Measurements from ENCODE around the gene PGA3.
A peak's percentile ranks its signal among the peaks of the same experiment; 100 is the strongest.
"Not testable (repeated sequence)": the region's sequence is repeated elsewhere in the genome, so short reads cannot be mapped to it uniquely, and the experiment has no call there.

Gene PGA3

DNA sequence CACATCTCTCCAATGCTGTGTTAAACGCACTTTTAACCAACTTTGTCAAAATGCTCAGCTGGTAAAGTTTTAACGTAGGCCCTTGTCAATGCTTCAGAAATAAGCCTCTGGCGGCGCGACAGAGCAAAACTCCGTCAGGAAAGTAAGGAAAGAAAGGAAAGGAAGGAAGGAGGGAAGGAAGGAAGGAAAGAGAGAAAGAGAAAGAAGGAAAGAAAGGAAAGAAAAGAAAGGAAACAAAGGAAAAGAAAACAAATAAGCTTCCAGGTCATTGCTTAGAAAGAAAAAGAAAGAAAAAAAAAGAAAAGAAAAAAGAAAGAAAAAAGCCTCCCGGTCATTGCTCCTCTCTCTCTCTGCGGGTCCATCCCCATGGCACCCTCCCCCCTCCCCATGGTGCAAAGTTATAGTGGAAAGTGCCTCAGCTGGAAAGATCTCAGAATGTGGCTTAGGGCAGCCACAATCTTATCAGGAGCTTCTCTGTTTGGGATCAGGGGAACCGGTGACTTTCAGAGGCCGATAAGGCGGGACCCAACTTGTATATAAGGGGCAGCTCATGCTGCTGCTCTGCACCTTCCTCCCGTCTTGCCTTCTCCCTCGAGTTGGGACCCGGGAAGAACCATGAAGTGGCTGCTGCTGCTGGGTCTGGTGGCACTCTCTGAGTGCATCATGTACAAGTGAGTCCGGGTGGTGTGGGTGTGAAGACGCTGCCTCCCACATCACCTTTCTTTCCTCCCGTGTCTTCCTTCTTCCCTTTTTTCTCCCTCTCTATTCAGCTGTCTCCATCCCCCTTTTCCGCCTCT is at the start of gene PGA3:
PGA3 (plus strand) TSS at position 566 of the 797 bp plus-strand sequence; CDS start at position 616, 50 bp downstream.
- not testable (repeated sequence) for DNase-seq

DNA sequence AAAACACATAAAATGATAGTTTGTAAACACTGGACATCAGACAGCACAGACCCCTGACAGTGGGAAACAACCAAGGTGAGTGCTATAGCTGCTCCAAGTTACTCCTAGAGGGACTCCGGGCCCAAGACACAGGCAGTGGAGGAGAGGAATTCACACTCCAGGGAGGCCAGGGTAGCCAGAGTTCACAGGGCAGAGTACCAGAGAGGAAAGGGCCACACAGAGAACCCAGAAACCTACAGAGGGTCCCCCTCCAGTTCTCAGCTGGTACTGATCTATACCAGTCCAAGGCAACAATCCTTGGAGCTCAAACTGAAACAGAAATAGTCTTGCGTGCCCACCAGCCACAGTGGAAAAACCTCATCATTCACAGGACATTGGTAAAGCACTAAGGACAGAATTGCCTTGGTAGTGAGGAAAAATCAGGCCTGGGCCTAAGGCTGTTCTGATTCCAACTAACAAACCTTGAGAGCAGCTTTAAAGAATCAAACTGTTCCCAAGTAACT is 49.7 kb upstream of the PGA3 start:
- DNase-seq, result no peak

DNA sequence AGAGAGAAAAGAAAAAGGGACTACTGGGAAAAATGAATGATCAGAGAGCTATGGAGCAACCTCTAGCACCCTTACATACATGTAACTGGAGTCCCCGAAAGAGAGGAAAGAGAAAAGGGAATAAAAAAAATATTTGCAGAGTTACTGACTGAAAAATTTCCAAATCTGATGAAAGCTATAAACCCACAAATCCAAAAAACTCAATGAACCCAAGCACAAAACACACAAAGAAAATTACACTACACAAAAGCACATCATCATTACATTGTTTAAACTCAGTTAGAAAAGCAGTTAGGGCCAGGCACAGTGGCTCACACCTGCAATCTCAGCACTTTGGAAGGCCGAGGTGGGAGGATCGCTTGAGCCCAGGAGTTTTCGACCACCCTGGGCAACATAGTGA is 48.8 kb upstream of the PGA3 start:
- no peak for DNase-seq

DNA sequence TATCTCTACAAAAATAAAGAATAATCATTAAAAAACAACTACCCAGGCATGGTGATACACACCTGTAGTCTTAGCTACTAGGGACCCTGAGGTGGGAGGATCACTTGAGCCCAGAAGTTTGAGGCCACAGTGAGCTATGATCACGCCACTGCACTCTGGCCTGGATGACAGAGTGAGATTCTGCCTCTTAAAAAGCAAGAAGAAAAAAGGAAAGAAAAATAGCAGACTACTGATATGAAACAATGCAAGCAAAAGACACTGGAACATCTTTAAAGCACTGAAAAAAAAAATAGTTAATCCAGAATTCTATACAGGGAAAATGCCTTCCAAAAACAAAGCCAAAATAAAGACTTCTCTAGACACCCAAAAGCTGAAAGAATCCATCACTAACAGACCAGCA is 48.0 kb upstream of the PGA3 start:
- DNase-seq, result no peak

DNA sequence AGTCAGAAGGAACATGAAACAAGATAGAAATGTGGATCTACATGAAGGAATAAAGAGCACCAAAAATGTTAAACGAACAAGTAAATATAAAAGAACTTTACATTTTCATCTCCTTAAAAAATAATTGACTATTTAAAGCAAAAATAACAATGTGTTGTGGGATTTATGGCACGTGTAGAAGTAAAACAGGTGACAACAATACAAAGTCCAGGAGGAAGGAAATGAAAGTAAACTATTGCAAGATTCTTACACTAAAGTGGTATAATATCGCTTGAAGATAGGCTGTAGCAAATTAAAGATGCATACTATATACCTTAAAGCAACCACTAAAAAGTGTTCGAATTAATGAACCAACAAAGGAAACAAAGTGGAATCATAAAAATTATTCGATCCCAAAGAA is 47.6 kb upstream of the PGA3 start:
- no peak for DNase-seq

DNA sequence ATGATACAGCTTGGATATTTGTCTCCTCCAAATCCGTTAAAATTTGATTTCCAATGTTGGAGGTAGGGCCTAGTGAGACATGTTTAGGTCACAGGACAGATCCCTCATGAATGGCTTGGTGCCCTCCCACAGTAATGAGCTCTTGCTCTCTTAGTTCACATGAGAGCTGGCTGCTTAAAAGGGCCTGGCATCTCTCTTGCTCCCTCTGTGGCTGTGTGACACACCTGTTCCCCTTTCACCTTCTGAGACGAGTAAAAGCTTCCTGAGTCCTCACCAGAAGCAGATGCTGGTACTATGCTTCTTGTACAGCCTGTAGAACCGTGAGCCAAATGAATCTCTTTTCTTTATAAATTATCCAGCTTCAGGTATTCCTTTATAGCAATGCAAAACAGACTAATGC is 45.6 kb upstream of the PGA3 start:
- DNase-seq, result no peak

DNA sequence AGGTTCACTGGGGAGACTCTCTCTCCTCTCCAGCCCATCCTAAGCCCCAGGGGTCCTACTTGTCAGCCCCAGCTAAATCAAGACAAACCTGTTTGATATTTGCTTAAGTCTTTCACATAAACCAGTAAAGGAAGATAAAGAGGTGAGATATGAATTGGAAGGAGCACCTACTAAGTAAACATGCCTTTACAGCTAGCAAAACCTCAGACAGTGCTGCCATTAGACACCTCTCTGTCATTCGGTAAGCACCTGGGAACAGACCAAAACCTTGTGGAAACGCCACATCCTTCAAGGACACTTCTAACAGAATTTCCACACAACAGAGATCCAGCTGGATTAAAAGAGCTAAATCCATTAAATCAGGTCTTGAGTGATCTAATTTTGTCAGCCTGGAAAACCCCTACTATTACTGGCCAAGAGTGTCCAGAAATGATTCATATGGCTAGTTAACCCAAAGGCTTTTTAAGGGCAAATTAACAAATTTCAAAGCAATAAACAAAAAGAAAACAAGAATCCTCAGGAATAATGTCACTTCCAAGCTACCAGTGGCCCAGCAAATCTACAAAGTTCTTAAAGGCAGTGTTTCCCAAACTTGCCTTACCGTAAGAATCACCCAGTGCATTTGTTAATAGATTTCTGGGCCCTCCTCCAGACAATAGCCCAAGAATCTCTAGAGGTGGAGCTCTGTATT is 44.5 kb upstream of the PGA3 start:
- no peak for DNase-seq

DNA sequence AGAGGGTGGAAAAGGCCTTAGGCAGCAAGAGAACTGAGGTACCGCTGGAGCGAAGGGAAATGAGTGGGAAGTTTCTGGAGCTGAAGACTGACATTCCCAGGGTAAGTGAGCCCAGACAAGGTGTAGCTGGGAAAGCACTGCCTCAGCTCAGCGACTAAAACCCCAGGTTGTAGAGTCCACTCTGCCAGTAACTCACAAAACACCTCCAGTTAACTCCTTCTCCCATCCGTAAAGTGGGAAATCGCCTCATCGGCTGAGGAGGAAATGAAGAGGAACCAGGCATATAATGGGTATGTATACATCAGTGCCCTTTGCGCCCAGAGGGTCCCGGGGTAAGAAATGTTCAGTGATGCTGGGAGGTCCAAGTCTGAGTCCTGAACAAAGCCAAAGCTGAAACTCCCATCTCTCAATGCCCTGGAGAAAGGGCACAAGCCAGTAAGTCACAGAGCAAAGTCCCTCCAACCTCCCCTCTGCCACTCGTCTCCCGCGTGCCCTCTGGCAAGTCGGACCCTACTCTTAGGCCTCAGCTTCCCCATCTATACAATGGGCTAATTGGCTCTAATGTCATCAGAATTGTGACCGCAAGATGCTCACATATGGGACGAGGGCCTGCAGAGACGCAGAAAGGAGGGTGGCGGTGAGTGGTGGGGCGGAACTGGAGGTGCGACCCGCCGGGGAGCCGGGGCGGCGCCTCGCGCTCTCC is 42.7 kb upstream of the PGA3 start:
- no peak for DNase-seq

DNA sequence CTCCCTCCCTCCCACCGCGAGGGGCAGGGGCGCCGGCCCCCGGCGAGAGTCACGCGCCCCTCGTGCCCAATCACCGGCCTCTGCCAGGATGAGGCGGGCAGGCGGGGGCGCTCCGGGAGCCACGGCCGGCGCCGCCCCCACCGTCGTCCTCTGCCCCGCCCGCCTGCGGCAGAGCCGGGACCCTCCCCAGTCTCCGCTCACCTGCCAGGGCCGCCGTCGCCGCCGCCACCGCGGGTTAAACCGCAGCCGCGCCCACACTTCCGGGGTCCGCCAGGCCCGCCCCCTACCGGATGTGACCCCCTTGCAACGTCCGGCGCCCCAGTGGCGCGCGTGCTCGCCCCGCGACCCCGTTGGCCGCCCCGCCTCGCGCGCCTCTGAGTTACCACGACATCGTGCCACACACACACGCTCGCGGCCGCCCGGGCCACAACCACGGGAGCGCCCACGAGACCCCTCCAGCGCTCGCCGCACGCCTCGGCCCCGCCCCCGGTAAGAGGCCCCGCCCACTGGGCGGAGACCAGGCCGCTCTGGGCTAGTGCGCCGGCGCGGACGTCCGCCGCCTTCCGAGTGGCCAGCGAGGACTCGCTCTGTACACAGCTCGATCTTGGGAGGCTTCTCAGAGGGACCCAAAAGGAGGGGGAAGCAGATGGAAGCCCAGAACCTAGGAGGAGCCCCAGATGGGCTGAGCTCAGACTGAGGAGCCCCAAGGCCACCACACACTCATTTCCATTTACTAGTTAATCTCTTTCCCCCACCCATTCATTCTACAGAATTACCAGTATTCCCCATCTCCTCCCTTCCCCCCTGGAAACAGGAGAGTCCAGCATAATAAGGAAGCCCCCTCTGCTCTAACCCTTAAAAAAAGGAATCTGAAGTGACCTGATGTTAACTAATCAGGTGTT is 41.9 kb upstream of the PGA3 start, which contains the start of gene VPS37C:
VPS37C (minus strand) TSS at position 237 of the 902 bp plus-strand sequence. CDS start 22,597 bp downstream, outside the sequence.
- DNase-seq, result peak; percentile 72 to 99 (median 88)

DNA sequence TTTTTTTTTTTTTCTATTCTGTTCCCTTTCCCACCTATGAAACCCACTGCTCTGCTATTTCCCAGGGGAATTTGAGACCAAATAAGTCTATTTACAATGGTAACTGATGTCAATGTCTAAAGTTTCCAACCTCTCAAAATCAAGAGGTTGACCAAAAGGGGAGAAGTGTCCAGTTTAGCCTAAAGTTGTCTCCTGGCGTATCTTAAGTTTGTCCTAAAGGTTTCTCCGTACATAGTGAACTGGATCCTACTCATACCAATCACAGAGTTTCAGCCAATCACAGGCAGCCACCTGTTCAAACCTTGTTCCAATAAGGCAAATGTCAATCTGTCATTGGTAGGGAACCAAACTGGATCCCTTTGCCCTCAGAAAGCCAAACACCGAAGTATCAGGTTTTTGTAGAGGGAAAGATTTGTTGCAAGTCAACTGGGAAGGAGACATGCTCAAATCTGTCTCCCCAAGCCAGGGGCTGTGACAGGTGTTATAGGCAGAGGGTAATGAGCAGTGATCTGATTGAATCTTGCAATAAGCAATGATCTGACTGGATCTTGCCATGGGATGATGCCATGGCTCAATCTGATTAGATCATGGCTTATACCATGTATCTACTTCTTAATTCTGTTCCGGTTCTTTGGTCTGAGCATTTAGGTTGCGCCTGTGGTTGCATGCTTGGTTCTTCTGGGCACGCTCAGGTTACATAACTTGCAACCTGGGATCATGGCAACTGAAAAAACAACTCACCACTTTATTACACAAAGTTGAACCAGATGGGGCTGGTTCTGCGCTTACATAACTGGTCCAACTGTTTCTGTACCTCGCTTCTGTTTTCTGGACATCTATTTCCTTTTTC is 41.0 kb upstream of the PGA3 start:
- DNase-seq, result peak in 13 of 51 donors; percentile 9 to 75 (median 23)

DNA sequence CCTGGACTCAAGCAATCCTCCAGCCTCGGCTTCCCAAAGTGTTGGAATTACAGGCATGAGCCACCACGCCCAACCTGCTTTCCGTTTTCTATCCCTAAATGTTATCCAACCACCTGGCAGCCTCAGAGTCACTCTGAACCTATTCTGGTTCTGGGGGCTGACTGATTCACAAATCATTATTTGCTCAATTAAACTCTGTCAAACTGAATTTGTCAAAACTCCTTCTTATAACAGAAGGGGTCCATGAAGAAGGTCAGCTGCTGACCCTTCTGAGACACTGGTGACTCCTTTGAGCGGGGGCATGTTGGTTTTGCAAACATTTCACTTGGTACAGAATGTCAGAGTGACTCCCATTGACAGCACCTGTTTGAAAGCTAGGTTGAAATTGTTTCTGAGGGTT is 40.3 kb upstream of the PGA3 start:
- DNase-seq, result no peak

DNA sequence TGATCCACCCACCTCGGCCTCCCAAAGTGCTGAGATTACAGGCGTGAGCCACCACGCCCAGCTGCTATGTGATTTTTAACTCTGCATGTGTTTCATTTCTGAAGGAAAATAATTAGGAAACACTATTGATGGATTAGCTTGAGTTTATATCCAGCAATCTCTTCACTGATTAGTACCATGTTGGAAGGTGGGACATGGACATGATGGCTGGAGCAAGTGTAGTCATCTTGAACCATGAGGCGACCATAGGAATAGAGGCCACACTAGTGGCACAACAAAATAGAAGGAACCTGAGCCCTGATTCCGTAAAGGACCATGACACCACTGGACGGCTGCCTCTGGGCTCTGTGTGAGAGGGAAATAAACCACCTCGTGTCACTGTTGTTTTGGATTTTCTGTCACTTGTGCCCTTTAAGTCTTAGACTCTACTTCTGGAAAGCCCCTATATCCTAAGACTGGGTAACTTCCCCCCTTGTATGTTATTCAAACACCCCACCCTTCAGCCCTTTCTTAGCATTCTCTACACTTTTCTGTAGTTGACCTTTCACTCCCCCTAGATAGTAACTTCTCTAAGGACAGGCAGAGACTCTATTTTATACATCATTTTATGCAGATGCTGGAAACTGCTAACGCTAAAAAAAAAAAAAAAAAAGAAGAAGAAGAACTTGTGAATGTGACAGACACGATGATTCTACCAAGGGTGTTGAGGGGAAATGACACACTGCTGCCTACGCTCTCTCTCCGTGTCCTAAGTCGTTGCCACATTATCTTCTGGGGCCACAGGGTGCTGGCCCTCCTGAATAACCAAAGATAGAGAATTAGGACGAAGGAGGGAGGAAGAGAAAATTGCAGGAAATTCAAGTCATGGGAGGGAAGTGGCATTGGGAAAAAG is 39.4 kb upstream of the PGA3 start:
- no peak for DNase-seq

DNA sequence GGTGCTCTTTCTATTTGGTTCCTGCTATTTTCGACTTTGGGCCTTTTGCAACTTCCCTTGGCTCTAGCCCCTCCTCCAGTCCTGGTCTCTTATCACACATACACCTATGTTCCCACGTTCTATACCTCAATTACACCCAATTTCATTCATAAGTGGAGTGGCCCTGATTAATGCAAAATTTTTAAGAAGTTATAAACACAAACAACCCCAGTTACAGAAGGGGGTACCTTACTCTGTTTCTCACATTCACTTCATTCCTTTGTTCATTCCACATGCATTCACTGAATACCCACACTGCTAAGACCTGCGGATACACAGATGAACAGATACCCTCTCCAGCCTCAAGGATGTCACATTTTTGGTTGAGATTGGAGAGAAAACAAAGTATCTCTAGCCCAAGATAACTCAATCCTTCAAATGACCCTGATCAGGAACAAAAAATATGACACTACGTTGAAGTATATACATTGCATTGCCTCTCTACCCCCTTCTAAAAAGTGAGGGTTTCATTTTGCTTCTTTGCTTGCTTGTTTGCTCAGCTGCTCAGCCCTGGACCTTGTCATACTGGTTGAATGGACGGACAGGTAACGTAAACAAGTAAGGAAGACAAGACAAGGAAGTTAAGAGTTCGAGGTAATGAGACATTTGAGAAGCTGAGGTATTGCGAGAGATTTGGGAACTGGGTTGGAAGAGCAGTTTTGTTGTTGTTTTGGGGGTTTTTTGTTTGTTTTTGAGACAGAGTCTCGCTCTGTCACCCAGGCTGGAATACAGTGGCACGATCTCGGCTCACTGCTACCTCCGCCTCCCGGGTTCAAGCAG is 38.5 kb upstream of the PGA3 start:
- no peak for DNase-seq

DNA sequence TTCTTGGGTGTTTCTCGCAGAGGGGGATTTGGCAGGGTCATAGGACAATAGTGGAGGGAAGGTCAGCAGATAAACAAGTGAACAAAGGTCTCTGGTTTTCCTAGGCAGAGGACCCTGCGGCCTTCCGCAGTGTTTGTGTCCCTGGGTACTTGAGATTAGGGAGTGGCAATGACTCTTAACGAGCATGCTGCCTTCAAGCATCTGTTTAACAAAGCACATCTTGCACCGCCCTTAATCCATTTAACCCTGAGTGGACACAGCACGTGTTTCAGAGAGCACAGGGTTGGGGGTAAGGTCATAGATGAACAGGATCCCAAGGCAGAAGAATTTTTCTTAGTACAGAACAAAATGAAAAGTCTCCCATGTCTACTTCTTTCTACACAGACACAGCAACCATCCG is 37.5 kb upstream of the PGA3 start:
- not testable (repeated sequence) for DNase-seq

DNA sequence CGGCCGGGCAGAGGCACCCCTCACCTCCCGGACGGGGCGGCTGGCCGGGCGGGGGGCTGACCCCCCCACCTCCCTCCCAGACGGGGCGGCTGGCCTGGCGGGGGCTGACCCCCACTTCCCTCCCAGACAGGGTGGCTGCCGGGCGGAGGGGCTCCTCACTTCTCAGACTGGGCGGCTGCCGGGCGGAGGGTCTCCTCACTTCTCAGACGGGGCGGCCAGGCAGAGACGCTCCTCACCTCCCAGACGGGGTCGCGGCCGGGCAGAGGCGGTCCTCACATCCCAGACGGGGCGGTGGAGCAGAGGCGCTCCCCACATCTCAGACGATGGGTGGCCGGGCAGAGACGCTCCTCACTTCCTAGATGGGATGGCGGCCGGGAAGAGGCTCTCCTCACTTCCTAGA is 37.0 kb upstream of the PGA3 start:
- not testable (repeated sequence) for DNase-seq

DNA sequence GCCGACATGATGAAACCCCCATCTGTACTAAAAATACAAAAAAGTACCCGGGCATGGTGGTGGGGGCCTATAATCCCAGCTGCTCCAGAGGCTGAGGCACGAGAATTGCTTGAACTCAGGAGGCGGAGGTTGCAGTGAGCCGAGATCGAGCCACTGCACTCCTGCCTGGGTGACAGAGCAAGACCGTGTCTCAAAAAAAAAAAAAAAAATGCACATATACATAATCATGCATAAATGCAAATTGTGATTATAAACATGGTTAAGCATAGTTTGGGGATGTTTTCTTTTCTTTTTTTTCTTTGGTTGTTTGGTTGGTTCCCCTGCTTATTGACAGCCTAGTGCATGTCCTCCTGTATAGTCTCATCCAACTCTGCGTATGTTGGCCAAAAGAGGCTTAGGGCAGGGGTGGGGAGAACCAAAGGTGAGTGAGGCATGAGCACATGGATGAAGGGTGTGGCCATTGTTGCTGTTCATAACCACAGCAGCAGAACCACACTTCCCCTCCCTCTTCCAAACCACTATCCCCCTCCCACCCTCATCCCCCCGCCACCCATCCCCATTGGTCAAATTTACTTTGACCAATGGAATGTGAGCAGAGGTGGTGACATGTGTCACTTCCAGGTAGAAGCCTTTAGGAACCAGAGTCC is 35.1 kb upstream of the PGA3 start:
- DNase-seq, result no peak

DNA sequence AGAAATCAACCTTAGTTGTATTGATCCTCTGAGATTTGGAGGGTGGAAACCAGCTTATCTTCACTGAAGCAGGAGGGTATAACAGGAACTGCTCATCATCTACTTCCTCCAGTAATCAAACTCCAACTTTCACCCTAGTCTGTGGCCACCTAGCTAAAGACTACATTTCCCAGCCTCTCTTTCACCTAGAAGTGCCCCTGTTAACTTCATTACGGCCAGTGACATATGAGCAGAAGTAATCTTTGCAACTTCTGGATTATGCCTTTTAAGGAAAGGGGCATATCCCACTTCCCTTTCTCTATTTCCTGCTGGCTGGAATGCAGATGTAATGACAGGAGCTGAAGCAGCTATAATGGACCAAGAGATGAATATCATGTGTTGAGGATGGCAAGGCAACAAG is 34.5 kb upstream of the PGA3 start:
- no peak for DNase-seq

All from hypothalamus (tissue), 51 donors.